ENCODE data around the gene SFT2D3.

The SFT2D3 gene

GRCh38 chr2:127664065-127664894 is 37.0 kb upstream of the SFT2D3 start:
- no peak for DNase-seq (ENCODE audit: low read depth, low spot score)

- no peak for DNase-seq (ENCODE audit: low read depth, low spot score)
Measured at GRCh38 chr2:127664895-127665225, 36.4 kb upstream of the SFT2D3 start.

GRCh38 chr2:127665267-127665893 is 35.9 kb upstream of the SFT2D3 start:
- no peak for DNase-seq (ENCODE audit: low read depth, low spot score)

GRCh38 chr2:127669056-127669455 is 32.2 kb upstream of the SFT2D3 start:
- no peak for DNase-seq (ENCODE audit: low read depth, low spot score)

GRCh38 chr2:127670055-127670956 is 31.0 kb upstream of the SFT2D3 start:
- DNase-seq (ENCODE audit: low read depth, low spot score): no peak

GRCh38 chr2:127670957-127671290 is 30.4 kb upstream of the SFT2D3 start:
- no peak for DNase-seq (ENCODE audit: low read depth, low spot score)

- no peak for DNase-seq (ENCODE audit: low read depth, low spot score)
Measured at GRCh38 chr2:127671557-127672302, 29.6 kb upstream of the SFT2D3 start.

- no peak for DNase-seq (ENCODE audit: low read depth, low spot score)
Measured at GRCh38 chr2:127672341-127673224, 28.7 kb upstream of the SFT2D3 start.

GRCh38 chr2:127673291-127674069 is 27.8 kb upstream of the SFT2D3 start:
- DNase-seq (ENCODE audit: low read depth, low spot score): no peak

GRCh38 chr2:127674241-127675209 is 26.8 kb upstream of the SFT2D3 start:
- DNase-seq (ENCODE audit: low read depth, low spot score): no peak

GRCh38 chr2:127675331-127676261 is 25.7 kb upstream of the SFT2D3 start, which contains the start of gene LIMS2:
Gene LIMS2 (minus strand): TSS chr2:127675530. CDS start chr2:127675024, 506 bp downstream.
- no peak for DNase-seq (ENCODE audit: low read depth, low spot score)

- DNase-seq (ENCODE audit: low read depth, low spot score): no peak
Measured at GRCh38 chr2:127676906-127677305, 24.4 kb upstream of the SFT2D3 start.

GRCh38 chr2:127678531-127678930 is 22.8 kb upstream of the SFT2D3 start:
- no peak for DNase-seq (ENCODE audit: low read depth, low spot score)

- DNase-seq (ENCODE audit: low read depth, low spot score): no peak
Measured at GRCh38 chr2:127678991-127679390, 22.3 kb upstream of the SFT2D3 start.

GRCh38 chr2:127679680-127680361 is 21.5 kb upstream of the SFT2D3 start:
- DNase-seq (ENCODE audit: low read depth, low spot score): no peak

- no peak for DNase-seq (ENCODE audit: low read depth, low spot score)
Measured at GRCh38 chr2:127680706-127681287, 20.5 kb upstream of the SFT2D3 start.
